IPS-NIHi7 (cell line): Measurements from ENCODE around the gene EHMT1.
"Not testable (repeated sequence)": the region's sequence is repeated elsewhere in the genome, so short reads cannot be mapped to it uniquely, and the experiment has no call there.

Source experiments
- DNase-seq: peaks from one replicate; pipeline ENCODE4 v3.0.0; 2012; ENCODE audit warnings: mixed read lengths; ENCODE audit errors: extremely low spot score

The EHMT1 gene

DNA sequence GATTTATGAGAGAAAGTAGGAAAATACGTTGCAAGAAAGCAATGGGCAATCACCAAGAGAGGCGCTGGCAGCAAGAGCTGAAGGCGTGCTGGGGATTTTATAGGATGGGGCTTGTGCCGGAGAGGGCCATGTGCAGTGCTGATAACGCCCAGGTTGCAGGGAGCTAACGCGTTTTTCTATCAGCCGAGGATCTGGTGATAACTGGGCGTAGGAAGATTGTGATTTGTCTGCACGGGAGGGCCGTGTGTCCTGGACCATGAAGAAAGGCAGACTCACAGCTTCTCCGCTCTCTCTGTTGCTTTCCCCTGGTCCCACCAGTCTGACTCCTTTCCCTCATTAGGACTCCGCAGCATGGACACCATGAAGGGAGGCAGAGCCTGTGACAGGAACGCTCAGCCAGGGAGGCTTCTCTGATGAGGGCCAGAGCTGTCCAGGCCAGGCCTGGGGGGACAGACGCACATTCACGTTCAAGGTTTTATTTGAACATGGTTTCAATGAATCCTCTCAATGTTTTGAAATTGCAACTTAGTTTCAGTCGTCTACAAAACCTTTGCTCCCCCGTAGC, 246.9 kb downstream of the EHMT1 start:
- no peak for DNase-seq

DNA sequence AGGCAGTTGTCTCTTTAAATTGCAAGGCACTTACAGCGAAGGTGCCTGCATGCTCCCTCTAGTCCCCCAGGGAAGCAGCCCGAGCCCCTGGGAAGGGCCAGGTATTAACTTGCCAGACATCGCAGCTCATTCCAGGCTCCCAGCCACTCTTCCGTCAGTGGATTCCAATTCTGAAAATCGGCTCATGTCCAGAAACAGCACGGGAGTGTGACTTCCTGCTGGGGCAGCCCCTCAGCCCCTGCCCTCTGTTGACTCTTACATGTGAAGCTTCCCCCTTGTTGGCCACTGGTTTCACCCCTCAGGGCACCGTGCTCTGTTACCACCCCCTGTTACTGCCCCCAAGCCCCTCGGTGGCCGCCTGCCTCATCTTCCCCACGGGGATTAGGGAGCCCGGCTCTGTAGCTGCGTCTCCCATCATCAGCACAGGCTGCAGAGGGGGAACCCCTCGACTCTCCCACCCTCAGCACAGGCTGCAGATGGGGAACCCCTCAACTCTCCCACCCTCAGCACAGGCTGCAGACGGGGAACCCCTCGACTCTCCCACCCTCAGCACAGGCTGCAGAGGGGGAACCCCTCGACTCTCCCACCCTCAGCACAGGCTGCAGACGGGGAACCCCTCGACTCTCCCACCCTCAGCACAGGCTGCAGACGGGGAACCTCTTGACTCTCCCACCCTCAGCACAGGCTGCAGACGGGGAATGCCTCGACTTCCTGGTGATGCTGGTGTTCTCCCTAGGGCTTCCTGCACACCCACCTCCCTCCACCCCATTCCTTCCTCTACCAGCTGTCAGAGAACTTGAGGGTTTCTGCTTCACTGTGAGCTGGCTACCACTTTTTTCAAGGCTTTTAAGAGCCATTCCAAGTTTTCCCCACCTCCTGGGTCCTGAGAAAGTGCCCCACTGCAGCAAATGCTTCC, 247.7 kb downstream of the EHMT1 start:
- no peak for DNase-seq

DNA sequence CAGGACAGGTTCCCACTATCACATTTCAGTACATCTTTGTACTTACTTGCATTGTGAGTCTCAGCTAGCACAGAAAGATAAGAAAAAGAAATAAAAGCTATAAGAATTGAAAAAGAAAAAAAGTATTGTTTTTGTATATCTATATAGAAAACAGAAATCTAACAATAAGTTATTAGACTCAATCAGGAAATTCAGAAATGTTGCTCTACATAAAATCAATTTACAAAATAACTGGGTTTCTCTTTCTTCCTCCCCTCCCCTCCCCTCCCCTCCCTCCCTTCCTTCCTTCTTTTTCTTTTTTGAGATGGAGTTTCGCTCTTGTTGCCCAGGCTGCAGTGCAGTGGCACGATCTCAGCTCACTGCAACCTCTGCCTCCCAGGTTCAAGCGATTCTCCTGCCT, 251.6 kb downstream of the EHMT1 start:
- no peak for DNase-seq

DNA sequence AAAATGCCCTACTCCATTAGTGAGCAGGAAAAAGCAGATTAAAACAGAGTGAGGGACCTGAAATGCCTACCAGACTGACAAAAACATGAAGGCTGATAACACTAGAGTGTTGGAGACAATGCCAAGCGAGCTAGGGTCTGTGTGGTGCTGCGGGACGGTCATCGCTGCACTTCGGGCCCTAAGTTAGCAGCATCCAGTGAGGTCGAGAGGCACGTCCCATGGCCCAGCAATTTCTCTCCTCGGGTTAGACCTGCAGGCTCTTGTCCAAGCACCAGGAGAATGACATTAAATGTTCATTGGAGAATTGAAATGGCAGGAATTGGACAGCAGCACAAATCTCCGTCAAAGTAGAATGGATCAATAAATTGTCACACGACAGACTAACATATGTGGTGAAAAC, 253.5 kb downstream of the EHMT1 start:
- DNase-seq = no peak

DNA sequence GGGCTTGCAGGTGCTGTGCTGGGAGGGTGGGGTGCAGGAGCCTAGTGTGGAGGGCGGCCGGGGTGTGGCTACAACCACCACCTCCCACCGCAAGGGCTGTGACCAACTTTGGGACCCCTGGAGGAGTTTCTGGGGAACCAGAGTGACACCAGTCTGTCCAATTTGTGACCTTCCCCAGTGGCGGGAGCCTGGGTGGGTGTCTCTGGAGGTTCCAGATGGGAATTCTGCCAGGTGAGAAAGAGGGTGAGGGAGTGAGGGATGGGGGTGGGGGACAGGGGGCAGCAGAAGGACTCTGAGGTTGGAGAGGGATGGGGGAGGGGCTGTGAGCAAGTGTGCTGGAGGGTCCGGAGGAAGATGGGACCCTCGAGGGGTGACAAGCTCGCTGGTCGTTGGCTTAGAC, 254.6 kb downstream of the EHMT1 start:
- DNase-seq = no peak

DNA sequence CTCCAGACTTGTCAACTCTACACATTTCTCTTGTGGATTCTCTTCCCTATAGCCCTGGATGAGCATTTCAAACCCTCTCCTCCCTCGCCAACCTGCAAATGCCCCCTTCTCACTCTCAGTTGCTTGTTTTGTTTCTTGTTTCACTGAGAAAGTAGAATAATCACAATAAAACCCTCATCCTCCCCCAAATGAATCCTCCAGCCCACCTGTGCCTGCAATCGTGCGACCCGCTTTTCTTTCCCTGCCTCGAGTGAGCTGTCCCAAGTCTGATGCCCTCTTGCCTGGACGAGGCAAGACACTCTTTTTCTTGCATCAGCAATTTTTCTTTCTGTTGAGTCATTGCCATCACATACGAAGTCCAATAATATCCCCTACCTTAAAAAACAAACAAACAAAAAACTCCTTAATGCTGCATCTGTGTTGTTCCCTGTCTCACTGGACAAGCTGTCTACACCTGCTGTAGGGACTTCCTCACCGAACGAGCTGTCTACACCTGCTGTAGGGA, 255.1 kb downstream of the EHMT1 start:
- no peak for DNase-seq

DNA sequence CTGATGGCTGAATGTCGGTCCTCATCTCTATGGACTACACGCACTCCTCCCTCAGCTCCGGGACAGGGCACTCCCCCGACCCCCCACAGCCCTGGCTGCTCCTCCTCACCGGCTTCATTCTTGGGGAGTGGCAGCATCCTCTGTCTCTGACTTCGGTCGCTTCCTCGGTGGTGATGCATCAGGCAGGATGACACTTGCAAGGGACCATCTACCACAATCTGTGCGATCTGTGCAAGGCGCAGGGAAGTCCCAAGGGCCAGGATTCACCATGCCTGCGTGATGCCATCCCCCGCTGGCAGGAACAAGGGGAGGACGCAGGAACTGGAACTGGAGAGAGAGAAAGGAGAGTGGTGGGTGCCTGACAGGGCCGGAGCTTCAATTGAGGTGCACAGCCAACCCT, 256.5 kb downstream of the EHMT1 start:
- no peak for DNase-seq

DNA sequence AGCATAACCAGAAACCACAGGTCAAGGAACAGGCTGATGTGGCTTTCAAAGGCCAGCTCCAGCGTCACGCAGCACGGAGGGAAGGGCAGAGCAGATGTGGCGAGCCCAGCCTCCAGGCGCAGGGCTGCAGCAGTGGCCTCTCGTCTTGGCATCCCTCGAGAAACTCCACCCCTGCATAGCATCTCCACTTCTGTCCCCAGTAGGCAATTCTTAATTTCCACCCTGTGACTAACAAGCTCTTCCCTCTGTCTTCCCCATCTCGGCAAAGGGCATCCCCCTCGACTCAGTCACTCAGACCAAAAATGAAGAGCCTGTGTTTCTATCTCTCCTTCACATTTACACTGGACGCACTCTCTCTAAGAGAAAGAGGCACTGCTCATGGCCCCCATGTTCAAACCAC, 257.0 kb downstream of the EHMT1 start:
- DNase-seq = no peak

DNA sequence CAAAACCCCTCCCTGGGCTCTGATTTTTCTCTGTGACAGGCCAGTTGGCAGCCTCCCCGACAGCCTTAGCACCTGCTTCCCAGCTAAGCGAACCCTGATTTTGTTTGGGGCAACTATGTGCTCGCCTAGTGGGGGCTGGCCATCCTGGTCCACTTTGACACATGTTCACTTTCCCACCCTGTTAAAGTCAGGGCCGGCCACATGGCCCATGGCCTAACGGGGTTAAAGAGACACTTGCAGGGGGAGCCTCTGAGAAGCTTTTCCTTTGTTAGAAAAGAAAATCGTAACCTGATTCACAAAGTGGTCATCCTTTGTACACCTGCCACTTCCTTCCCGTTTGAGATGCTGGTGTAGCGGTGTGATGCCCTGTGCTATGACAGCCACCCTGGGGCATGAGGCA, 257.5 kb downstream of the EHMT1 start:
- no peak for DNase-seq

DNA sequence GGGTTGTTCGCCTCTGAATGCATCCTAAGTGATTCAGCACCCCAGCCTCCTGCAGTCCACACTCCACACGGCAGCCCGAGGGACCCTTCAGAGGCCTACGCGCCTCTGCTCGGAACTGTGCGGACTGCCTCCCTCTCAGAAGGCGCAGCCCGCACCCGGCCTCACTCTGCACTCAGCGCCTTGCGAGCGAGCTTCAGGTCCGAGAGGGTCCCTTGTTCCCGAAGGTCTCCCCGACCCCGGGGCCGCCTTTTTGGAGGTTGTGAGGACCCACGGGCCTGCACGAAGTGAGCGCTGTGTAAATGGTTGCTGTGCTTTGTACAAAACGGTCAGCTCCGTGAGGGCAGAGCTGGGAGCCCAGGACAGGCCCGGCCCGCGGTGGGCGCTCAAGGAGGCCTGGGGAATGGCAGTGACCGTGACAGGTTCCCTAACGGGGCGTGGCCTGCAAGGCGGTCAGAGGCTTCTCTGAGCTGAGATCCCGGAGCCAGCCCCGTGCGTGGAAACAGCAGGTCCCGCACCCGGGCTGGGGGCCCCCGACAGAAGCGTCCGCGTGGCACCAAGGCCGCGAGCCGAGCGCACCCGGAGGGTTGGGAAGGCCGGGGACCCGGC, 258.1 kb downstream of the EHMT1 start:
- no peak for DNase-seq

DNA sequence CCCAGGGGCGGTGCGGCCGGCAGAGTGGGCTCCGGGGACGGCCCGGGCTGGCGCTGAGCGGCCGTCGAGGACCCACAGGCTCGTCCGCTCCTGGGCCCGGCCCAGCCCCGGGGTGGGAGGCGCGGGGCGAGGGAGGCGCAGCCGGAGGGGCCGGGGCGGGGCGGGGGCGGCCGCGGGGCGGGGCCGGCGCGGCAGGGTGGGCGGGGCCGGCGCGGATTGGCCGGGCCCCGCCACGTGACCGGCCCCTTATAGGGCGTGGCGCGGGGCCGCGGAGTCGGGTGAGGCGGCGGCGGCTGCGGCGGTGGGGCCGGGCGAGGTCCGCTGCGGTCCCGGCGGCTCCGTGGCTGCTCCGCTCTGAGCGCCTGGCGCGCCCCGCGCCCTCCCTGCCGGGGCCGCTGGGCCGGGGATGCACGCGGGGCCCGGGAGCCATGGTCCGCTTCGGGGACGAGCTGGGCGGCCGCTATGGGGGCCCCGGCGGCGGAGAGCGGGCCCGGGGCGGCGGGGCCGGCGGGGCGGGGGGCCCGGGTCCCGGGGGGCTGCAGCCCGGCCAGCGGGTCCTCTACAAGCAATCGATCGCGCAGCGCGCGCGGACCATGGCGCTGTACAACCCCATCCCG, 258.8 kb downstream of the EHMT1 start, which contains the start of gene CACNA1B:
Gene CACNA1B (plus strand): TSS at position 277 of the 617 bp plus-strand sequence. CDS start 152 bp downstream, at position 429.
- peak; percentile 95 for DNase-seq

DNA sequence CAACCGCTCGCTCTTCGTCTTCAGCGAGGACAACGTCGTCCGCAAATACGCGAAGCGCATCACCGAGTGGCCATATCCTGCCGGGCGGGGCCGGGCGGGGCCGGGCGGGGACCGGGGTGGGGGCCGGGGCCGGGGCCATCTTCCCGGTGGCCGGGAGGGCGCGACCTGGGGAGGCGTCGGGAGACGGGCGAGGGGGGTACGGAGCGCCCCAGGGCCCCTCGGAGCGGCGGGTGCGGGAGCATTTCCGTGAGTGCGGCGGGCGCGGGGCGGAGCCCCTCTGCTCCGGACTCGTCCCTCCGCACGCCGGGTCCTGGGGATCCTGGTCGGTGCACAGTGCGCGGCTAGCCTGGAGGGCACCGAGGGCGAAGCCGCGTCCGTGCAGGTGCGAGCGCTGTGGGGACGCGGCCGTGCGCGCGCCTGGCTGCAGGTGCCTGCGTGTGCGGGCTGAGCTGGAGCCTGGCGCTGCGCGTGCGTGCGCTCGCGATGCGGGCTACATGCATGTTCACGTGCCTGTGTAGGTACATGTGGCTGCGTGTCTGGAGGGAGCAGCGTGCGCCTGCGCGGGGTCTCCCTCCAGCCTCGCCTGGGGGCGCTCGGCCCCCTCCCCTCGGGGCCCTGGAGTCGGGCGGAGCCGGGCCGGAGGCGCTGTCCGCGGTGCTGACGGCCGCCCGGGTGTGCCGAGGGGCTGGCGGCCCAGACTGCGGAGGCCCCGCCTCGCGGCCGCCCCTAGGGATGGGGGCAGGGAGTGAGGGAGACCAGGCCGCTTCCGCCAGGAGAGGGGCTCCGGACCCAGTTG, 259.5 kb downstream of the EHMT1 start:
- peak; percentile 95 for DNase-seq

DNA sequence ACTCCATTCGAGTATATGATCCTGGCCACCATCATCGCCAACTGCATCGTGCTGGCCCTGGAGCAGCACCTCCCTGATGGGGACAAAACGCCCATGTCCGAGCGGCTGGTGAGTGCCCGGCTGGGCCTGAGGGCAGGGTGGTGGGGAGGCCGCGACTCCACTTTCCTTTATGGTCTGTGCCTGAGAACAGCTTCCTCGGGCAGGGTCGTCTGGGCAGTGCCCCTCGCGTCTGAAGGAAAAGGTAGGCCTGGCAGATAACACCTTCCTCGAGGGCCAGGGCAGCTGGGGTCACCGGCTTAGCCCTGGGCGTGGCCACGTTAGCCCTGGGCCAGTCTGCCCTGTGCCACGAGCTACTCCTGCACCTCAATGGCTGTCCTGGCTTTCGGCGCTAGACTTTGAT, 260.2 kb downstream of the EHMT1 start:
- no peak for DNase-seq

DNA sequence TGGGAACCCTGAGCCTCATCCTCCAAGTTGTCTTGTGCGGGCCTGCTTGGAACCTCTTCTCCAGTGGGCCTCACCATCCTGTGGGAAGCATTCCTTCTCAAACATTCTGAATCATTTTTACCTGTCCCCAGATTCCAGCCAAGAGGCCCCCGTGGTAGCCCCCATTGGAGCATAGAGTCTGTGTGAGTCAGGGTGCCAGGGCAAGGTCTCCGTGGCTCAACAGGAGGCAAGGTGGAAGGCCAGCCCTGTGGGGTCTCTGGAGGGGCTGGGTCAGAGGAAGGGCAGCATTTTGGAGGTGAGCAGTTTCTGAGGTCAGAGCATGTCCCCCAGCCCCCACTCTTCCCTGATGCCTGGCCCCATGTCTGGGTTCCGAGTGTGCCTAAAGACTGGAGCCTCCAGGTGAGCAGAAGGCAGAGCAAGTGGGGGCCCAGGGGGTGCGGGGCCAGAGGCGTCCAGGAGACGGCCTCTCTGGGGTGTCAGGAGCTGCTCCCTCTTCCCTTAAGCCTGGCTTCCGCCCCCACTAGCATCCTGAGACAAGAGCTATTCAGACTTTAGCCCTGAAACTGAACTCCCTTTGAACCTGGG, 260.9 kb downstream of the EHMT1 start:
- no peak for DNase-seq

DNA sequence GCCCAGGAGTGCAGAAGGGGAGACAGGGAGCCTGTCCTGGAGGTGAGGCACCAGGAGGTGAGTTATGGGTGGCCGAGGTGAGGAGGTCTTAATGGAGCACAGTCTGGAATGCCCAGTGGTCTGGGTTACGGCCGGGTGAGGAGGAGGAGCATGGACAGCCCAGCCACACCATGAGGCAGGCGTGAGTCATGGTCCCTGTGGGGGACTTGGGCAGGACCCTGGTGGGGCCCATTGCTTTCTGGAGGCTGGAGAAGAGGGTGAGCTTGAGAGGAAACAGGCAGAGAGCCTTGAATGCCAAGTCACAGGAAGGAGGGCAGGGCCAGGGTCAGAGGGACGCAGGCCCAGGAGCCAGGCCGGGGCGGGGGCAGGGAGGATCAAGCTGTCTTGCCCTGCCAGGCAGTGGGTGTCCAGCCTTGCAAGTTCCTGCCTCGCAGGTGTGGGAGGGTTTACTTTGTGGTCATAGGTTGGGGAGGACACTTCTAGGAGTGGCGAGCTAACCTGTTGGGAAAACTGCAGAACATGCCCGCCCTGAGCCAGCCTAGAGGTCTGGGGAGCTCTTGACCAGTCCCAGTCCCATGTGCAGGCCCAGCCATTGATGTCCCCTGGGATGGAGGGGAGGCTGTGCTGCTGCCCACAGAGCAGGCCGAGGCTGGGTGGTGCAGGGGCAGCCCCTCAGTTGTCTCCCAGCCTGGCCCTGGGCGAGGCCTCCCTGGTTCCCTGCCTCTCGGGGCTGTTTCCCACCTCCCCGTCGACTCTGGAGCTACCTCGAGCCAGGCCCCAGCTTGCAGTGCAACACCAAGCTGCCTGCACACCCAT, 261.6 kb downstream of the EHMT1 start:
- no peak for DNase-seq

DNA sequence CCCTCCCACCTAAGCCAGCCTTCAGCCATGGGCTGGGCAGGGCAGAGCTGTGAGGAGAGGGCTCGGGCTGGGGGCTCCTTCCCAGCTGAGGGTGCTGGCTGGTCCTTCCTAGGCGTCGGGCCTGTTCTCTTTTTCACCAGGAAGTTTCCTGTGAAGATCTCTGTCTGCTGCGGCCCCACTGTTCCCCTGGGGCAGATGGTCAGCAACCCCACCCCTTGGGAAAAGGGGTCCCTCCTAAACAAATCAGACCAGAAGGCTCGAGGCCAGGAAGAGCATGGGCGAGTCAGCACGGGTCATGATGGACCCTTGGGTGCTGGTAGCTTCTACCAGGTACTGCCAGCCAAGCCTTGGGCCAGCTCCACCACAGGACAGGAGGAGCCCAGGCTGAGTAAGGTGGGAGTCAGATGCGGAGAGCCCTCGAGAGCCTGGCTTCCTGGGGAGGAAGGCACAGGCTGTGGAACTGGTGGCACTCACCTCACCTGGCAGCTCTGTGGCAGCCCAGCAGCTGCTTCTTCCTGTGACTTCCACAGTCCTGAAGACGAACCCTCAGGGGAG, 262.2 kb downstream of the EHMT1 start:
- DNase-seq = no peak

DNA sequence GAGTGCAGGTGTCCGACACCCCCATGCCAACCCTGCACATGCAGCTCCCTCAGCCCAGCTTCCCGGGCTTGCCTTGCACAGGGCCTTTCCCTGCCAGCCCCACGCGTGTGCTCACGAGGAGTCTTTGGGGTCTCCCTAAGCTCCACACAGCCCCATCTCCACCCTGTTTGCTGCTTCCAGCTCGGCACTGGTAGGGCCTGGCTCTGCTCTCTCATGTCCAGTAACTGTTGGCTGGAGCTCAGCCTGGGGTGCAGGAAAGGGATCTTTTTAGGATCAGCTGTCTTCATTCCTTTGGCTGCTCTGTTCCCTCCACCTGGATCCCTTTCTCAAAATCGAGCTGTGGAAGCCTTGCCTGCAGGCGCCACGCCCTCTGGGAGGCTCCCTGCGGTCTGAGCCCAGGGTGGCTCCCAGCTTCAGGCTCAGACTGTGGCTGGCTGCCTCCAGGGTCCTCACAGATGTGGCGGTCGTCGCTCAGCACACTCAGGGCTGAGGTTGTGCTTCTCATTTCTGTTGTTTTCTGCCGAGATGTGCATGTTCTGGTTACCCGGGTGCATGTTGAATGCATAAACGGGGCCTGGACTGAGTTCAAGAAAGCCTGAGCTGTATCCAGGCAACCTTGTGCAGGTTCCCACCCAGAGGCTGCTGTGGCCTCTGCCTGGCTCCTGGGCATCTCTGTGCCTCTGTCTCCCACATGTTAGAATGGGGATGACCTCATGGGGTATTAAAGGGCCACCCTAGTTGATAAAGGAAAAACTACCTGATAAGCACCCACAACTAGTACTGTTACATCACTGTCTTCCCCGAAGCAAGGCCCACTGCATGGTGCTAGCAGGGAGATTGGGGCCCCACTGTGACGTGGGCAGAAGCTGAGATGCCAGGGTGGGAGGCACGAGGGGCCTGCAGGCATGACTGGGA, 263.0 kb downstream of the EHMT1 start:
- DNase-seq = no peak

DNA sequence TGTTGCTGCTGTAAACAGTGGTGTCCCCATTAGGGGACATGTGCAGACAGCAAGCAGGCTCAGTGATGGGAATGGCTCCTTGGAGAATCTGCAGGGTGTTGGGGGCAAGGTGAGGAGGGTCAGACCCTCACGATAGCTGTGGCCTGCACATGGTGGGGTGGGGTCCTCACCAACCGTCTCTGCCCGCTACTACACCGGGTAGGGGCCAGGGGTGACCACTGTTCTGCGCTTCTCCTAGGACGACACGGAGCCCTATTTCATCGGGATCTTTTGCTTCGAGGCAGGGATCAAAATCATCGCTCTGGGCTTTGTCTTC, 263.7 kb downstream of the EHMT1 start:
- DNase-seq = no peak

DNA sequence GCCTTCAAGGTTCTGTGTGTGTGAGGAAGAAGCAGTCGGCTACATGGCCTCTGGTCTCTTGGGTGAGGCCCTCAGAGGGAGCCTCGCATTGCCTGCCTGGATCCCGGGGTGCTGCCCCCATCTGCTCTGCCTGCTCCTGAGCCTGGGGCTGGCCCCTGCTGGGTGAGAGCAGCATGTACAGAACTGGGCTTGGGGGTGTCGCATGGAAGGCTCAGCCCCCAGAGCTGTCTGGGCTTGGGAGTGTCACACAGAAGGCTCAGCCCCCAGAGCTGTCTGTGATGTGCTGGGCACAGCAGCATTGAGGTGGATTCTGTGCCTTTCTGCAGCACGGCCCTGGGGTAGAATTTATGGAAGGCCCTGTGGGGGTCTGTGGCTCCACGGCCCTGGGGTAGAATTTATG, 265.2 kb downstream of the EHMT1 start:
- not testable (repeated sequence) for DNase-seq
